ENCODE measurements around the gene KIF13A. TPM values are rescaled to one million over a fixed set of nuclear protein-coding genes. Genes with fewer than 3 reads are reported as not detected.

KIF13A gene
- total and polyA plus RNA-seq, 10 of the 15 experiments (the other 5 are each of a cell fraction or from before 2014, with no cell fraction given): 0.02 to 0.26 (median 0.13) TPM; not detected in 2

- ATAC-seq (no peak), DNase-seq (ENCODE audit: low read depth, low spot score) (no peak), FAIRE-seq (no peak)
- H3K4me2 ChIP-seq (ENCODE audit: control insufficient read depth, insufficient read depth): no peak overlapping the region
- no peak overlapping the region for H2AFZ ChIP-seq (ENCODE audit: control insufficient read depth, low read depth, low read length)
- ChIA-PET RAD21 (ENCODE audit: unreplicated experiment) (no interaction called here), POLR2A (no interaction called here), CTCF (no interaction called here), SMC1A (ENCODE audit: uncharacterized antibody, unreplicated experiment) (no interaction called here)
- H4K20me1 ChIP-seq (ENCODE audit: control insufficient read depth, insufficient read depth): no peaks in the 10 kb centered on the region
- H3K9ac ChIP-seq (ENCODE audit: control insufficient read depth, insufficient read depth, low read length): no peak overlapping the region
- intact Hi-C loops (cut with micrococcal nuclease; ENCODE audit: unreplicated experiment) (no loop called here), in situ Hi-C loops (cut with MboI) (no loop called here)
- H3K4me1 ChIP-seq (ENCODE audit: control insufficient read depth, insufficient read depth, low read length): no peaks in the 10 kb centered on the region; the same call in 1 of the 2 replicates
- TF ChIP-seq MLLT1 (IDR thresholded peaks at IDR 0.05) (no peak), CBX3 (IDR thresholded peaks at IDR 0.05; ENCODE audit: borderline replicate concordance, low read depth) (no peak), IKZF1 (conservative IDR thresholded peaks at IDR 0.05) (no peak), SUZ12 (IDR thresholded peaks at IDR 0.05; ENCODE audit: unreplicated experiment) (no peak), EZH2 (IDR thresholded peaks at IDR 0.05; ENCODE audit: borderline replicate concordance, control insufficient read depth, low read depth, low read length) (no peak), BCL11A (IDR thresholded peaks at IDR 0.05; ENCODE audit: low read depth, low read length) (no peak), SMAD5 (IDR thresholded peaks at IDR 0.05; ENCODE audit: low read depth) (no peak), CEBPB (IDR thresholded peaks at IDR 0.05; ENCODE audit: borderline replicate concordance in 1 of 2, low read depth in 2 of 2, low read length in 2 of 2) (no peak), STAT3 (IDR thresholded peaks at IDR 0.05; ENCODE audit: low read depth, low read length) (no peak), ZNF622 (IDR thresholded peaks at IDR 0.05) (no peak)
- H3K36me3 ChIP-seq (ENCODE audit: control insufficient read depth in 2 of 2, insufficient read depth in 2 of 2, low read length in 1 of 2): no peaks in the 10 kb centered on the region
- no peaks in the 10 kb centered on the region for H3K79me2 ChIP-seq (ENCODE audit: control insufficient read depth, insufficient read depth, low read length)
- BruUV-seq (replicated peaks): no TSS peak
- no peak overlapping the region for H3K27ac ChIP-seq (ENCODE audit: control insufficient read depth, insufficient read depth)
- no peak overlapping the region for H3K4me3 ChIP-seq
- H3K9me3 ChIP-seq (replicated peaks; ENCODE audit: control insufficient read depth, insufficient read depth, low read length): no peaks in the 10 kb centered on the region; the same call in 2 of the 3 replicates
- no peaks in the 10 kb centered on the region for H3K27me3 ChIP-seq (replicated peaks in 1 of 2; ENCODE audit: control insufficient read depth in 2 of 2, insufficient read depth in 2 of 2, low read length in 1 of 2)
- 81% methylated on average over 4 of the region's 4 CpGs for WGBS (ENCODE audit: insufficient coverage, insufficient replicate concordance, low lambda C conversion rate, missing lambda C conversion rate)
Observed at GRCh38 chr6:17908831-17909230, 78.6 kb downstream of the KIF13A start.

All from GM12878 (cell line).